Left ventricle myocardium inferior (tissue), 1 donor: Measurements from ENCODE around the gene KRTAP8-1. TPM values are rescaled to one million over a fixed set of nuclear protein-coding genes. Genes with fewer than 3 reads are reported as not detected.
A peak's percentile ranks its signal among the peaks of the same experiment; 100 is the strongest.

Experiments
- DNase-seq: peaks from one replicate; pipeline ENCODE4 v3.0.0-alpha.2; 2020
- H3K27ac ChIP-seq: fragments of 200-600 bp; replicated peaks from 2 replicates; pipeline ENCODE4 v1.8.0; 2021
- H3K27me3 ChIP-seq: fragments of 200-600 bp; 2 replicates; pipeline ENCODE4 v1.8.0; 2021; ENCODE audit warnings: low read depth
- H3K36me3 ChIP-seq: fragments of 200-600 bp; 2 replicates; pipeline ENCODE4 v1.8.0; 2021
- H3K4me1 ChIP-seq: fragments of 200-600 bp; 2 replicates; pipeline ENCODE4 v1.8.0; 2021
- H3K4me3 ChIP-seq: fragments of 200-600 bp; 2 replicates; pipeline ENCODE4 v1.8.0; 2021; ENCODE audit warnings: mild to moderate bottlenecking, moderate library complexity
- H3K9me3 ChIP-seq: fragments of 200-600 bp; replicated peaks from 2 replicates; pipeline ENCODE4 v1.8.0; 2021
- CTCF ChIP-seq: fragments of 200-600 bp; IDR thresholded peaks from 2 replicates; pipeline ENCODE4 v1.8.0; 2021; ENCODE audit warnings: antibody characterized with exemption, mild to moderate bottlenecking, borderline replicate concordance
- intact Hi-C: fragments of 100-400 bp; cut with micrococcal nuclease; formaldehyde crosslinking; loops from one replicate; pipeline ENCODE4 v1.11.0; 2022
- total RNA-seq: library from RNA; stranded (reverse); fragmentation: NEBNext Ultra II Directional; extraction: Animal tissue kit (Norgen Biotek cat#: 25700); gene quantifications from one replicate; pipeline ENCODE4 v1.2.1, GENCODE V29; 2021
- donor health status: DM: no; HTN: yes; CAD: no; lungs with severe emphysema.

The KRTAP8-1 gene
- total RNA-seq, 1 donor from 2014 or later = not detected

GRCh38 chr21:30831194-30831765 is 18.2 kb upstream of the KRTAP8-1 start:
- Histone ChIP-seq H3K36me3 (no peaks in the 10 kb centered on the region), H3K4me1 (no peaks in the 10 kb centered on the region), H3K27ac (no peak overlapping the region), H3K27me3 (no peaks in the 10 kb centered on the region), H3K9me3 (peaks cover 27% of the 10 kb centered on the region), H3K4me3 (no peak overlapping the region)
- intact Hi-C loops = loop anchor here (10.0 kb wide), 1 partner anchor 254 kb away; no protein-coding TSS in a partner anchor
- TF ChIP-seq CTCF = peak; percentile 53
- DNase-seq = no peak

- no peaks in the 10 kb centered on the region for H3K4me1 ChIP-seq
- H3K27ac ChIP-seq = no peak within 1 kb of the TSS
- intact Hi-C loops = loop anchor here (10.0 kb wide), 1 partner anchor 255 kb away; no protein-coding TSS in a partner anchor
- DNase-seq = no peak
- H3K27me3 ChIP-seq = no peaks in the 10 kb centered on the region
- H3K9me3 ChIP-seq = peaks cover 36% of the 10 kb centered on the region
- no peak within 1 kb of the TSS for H3K4me3 ChIP-seq
- no peaks in the 10 kb centered on the region for H3K36me3 ChIP-seq
- TF ChIP-seq CTCF = no peak
Measured at GRCh38 chr21:30829659-30830058, 16.6 kb upstream of the KRTAP8-1 start, which contains the start of gene KRTAP7-1. Gene KRTAP7-1 (minus strand): TSS chr21:30829759. CDS start chr21:30829698, 61 bp downstream.

- no peaks in the 10 kb centered on the region for H3K36me3 ChIP-seq
- no peaks in the 10 kb centered on the region for H3K4me1 ChIP-seq
- H3K4me3 ChIP-seq = no peak overlapping the region
- no peak for TF ChIP-seq CTCF
- no peak for DNase-seq
- no peaks in the 10 kb centered on the region for H3K9me3 ChIP-seq
- intact Hi-C loops = no loop called here
- no peaks in the 10 kb centered on the region for H3K27me3 ChIP-seq
- no peak overlapping the region for H3K27ac ChIP-seq
Measured at GRCh38 chr21:30818837-30819610, 6.0 kb upstream of the KRTAP8-1 start.

- Histone ChIP-seq H3K27me3 (no peaks in the 10 kb centered on the region), H3K4me3 (no peak overlapping the region), H3K27ac (no peak overlapping the region), H3K9me3 (no peaks in the 10 kb centered on the region), H3K4me1 (no peaks in the 10 kb centered on the region), H3K36me3 (no peaks in the 10 kb centered on the region)
- no peak for TF ChIP-seq CTCF
- DNase-seq = no peak
- intact Hi-C loops = no loop called here
Measured at GRCh38 chr21:30800605-30801004, 12.5 kb downstream of the KRTAP8-1 start.

GRCh38 chr21:30793581-30794314 is 19.3 kb downstream of the KRTAP8-1 start:
- H3K27ac ChIP-seq = no peak overlapping the region
- no peaks in the 10 kb centered on the region for H3K9me3 ChIP-seq
- no peak overlapping the region for H3K4me3 ChIP-seq
- H3K27me3 ChIP-seq = no peaks in the 10 kb centered on the region
- intact Hi-C loops = no loop called here
- TF ChIP-seq CTCF = no peak
- no peaks in the 10 kb centered on the region for H3K4me1 ChIP-seq
- no peaks in the 10 kb centered on the region for H3K36me3 ChIP-seq
- no peak for DNase-seq
